H9 (cell line): Measurements from ENCODE around the gene MAGI1. TPM values are rescaled to one million over a fixed set of nuclear protein-coding genes. Genes with fewer than 3 reads are reported as not detected.

Experiments used
- DNase-seq: peaks from one replicate; pipeline ENCODE4 v3.0.0-alpha.2; 2017
- H2AFZ ChIP-seq: one replicate; pipeline ENCODE4 v1.6.1; 2013; ENCODE audit warnings: mild to moderate bottlenecking, low read length, control low read depth, moderate library complexity
- H2AK5ac ChIP-seq: 2 replicates; pipeline ENCODE4 v1.6.1; 2013; ENCODE audit warnings: low read length, control low read depth, mixed read lengths; ENCODE audit not compliant: insufficient read length
- H2BK120ac ChIP-seq: one replicate; pipeline ENCODE4 v1.6.1; 2013; ENCODE audit warnings: low read depth, mild to moderate bottlenecking, low read length, control low read depth, inconsistent platforms; ENCODE audit not compliant: poor library complexity, severe bottlenecking
- H2BK12ac ChIP-seq: 2 replicates; pipeline ENCODE4 v1.6.1; 2013; ENCODE audit warnings: low read length, control low read depth, mixed read lengths, low read depth; ENCODE audit not compliant: insufficient read length
- H2BK15ac ChIP-seq: 2 replicates; pipeline ENCODE4 v1.6.1; 2013; ENCODE audit warnings: low read depth, low read length, control low read depth
- H2BK20ac ChIP-seq: one replicate; pipeline ENCODE4 v1.6.1; 2013; ENCODE audit warnings: low read depth, mild to moderate bottlenecking, low read length, control low read depth, inconsistent platforms; ENCODE audit not compliant: poor library complexity, severe bottlenecking
- H2BK5ac ChIP-seq: 2 replicates; pipeline ENCODE4 v1.6.1; 2013; ENCODE audit warnings: low read length, control low read depth, mixed read lengths; ENCODE audit not compliant: insufficient read length
- H3K14ac ChIP-seq: 2 replicates; pipeline ENCODE4 v1.6.1; 2013; ENCODE audit warnings: low read length, control low read depth; ENCODE audit not compliant: insufficient read depth
- H3K18ac ChIP-seq: 2 replicates; pipeline ENCODE4 v1.6.1; 2013; ENCODE audit warnings: low read depth, mild to moderate bottlenecking, mixed read lengths, low read length, control low read depth; ENCODE audit not compliant: insufficient read length
- H3K23ac ChIP-seq: 2 replicates; pipeline ENCODE4 v1.6.1; 2013; ENCODE audit warnings: low read length, control low read depth, mixed read lengths, low read depth; ENCODE audit not compliant: insufficient read length
- H3K23me2 ChIP-seq: 2 replicates; pipeline ENCODE4 v1.6.1; 2013; ENCODE audit warnings: low read depth, mild to moderate bottlenecking, mixed read lengths, low read length, control low read depth; ENCODE audit not compliant: insufficient read length, poor library complexity, severe bottlenecking
- H3K27ac ChIP-seq: 2 replicates; pipeline ENCODE4 v1.5.1; 2013; ENCODE audit warnings: low read length, control low read depth, mixed read lengths, low read depth; ENCODE audit not compliant: insufficient read length
- H3K27me3 ChIP-seq: 2 replicates; pipeline ENCODE4 v1.6.1; 2013; ENCODE audit warnings: low read length, control low read depth, inconsistent platforms; ENCODE audit not compliant: insufficient read depth
- H3K4ac ChIP-seq: 2 replicates; pipeline ENCODE4 v1.6.1; 2013; ENCODE audit warnings: low read depth, mild to moderate bottlenecking, control low read depth, inconsistent platforms, low read length, moderate library complexity
- H3K4me1 ChIP-seq: 2 replicates; pipeline ENCODE4 v1.6.1; 2013; ENCODE audit warnings: low read length, control low read depth, inconsistent platforms; ENCODE audit not compliant: insufficient read depth
- H3K4me2 ChIP-seq: 2 replicates; pipeline ENCODE4 v1.6.1; 2013; ENCODE audit warnings: low read length, control low read depth, mixed read lengths; ENCODE audit not compliant: insufficient read length, insufficient read depth
- H3K56ac ChIP-seq: 2 replicates; pipeline ENCODE4 v1.6.1; 2013; ENCODE audit warnings: low read depth, mild to moderate bottlenecking, mixed read lengths, low read length, control low read depth; ENCODE audit not compliant: insufficient read length
- H3K79me1 ChIP-seq: 2 replicates; pipeline ENCODE4 v1.6.1; 2013; ENCODE audit warnings: low read depth, mild to moderate bottlenecking, moderate library complexity, low read length, control low read depth, inconsistent platforms; ENCODE audit not compliant: insufficient read depth, poor library complexity, severe bottlenecking
- H3K79me2 ChIP-seq: 2 replicates; pipeline ENCODE4 v1.6.1; 2013; ENCODE audit warnings: low read length, control low read depth, inconsistent platforms; ENCODE audit not compliant: insufficient read depth
- H3K9ac ChIP-seq: 2 replicates; pipeline ENCODE4 v1.6.1; 2013; ENCODE audit warnings: low read length, control low read depth, mixed read lengths; ENCODE audit not compliant: insufficient read length; ENCODE audit errors: extremely low read depth
- H3K9me3 ChIP-seq: one replicate; pipeline ENCODE4 v1.6.1; 2013; ENCODE audit warnings: low read depth, low read length, inconsistent platforms; ENCODE audit not compliant: control insufficient read depth
- H3T11ph ChIP-seq: one replicate; pipeline ENCODE4 v1.6.1; 2013; ENCODE audit warnings: mild to moderate bottlenecking, low read length, control low read depth, inconsistent platforms
- H4K20me1 ChIP-seq: one replicate; pipeline ENCODE4 v1.6.1; 2013; ENCODE audit not compliant: control insufficient read depth, insufficient read length, insufficient read depth
- H4K5ac ChIP-seq: 2 replicates; pipeline ENCODE4 v1.6.1; 2013; ENCODE audit warnings: low read depth, mild to moderate bottlenecking, mixed read lengths, low read length, control low read depth; ENCODE audit not compliant: insufficient read length
- H4K8ac ChIP-seq: replicated peaks from 2 replicates; pipeline ENCODE4 v1.6.1; 2013; ENCODE audit warnings: low read length, control low read depth, mixed read lengths, low read depth; ENCODE audit not compliant: insufficient read length
- H4K91ac ChIP-seq: 2 replicates; pipeline ENCODE4 v1.6.1; 2013; ENCODE audit warnings: low read depth, mild to moderate bottlenecking, moderate library complexity, mixed read lengths, low read length, control low read depth; ENCODE audit not compliant: insufficient read length
- H3K27ac Mint-ChIP-seq, 3 experiments: 2 replicates in 2 of 3; 3 replicates in 1 of 3; pipeline ENCODE4 v1.8.0; 2020 to 2021; ENCODE audit warnings: mixed read lengths in 3 of 3, mild to moderate bottlenecking in 1 of 3, moderate library complexity in 1 of 3
- H3K27me3 Mint-ChIP-seq: 2 replicates; pipeline ENCODE4 v1.8.0; 2021; ENCODE audit warnings: low read depth, mild to moderate bottlenecking, moderate library complexity, mixed read lengths
- H3K36me3 Mint-ChIP-seq, 3 experiments: 2 replicates in 2 of 3; 3 replicates in 1 of 3; pipeline ENCODE4 v1.8.0; 2020 to 2021; ENCODE audit warnings: low read depth in 3 of 3, mixed read lengths in 3 of 3; ENCODE audit not compliant: insufficient read depth in 1 of 3
- H3K4me1 Mint-ChIP-seq, 2 experiments: 2 replicates each; pipeline ENCODE4 v1.8.0; 2020; ENCODE audit warnings: mixed read lengths in 2 of 2
- H3K4me3 Mint-ChIP-seq, 2 experiments: 2 replicates in 1 of 2; 3 replicates in 1 of 2; pipeline ENCODE4 v1.8.0; 2020 to 2021; ENCODE audit warnings: mild to moderate bottlenecking in 2 of 2, mixed read lengths in 2 of 2, moderate library complexity in 1 of 2
- H3K9me3 Mint-ChIP-seq, 2 experiments: 2 replicates in 1 of 2; 3 replicates in 1 of 2; pipeline ENCODE4 v1.8.0; 2020; ENCODE audit warnings: mild to moderate bottlenecking in 2 of 2, mixed read lengths in 2 of 2, moderate library complexity in 1 of 2
- WGBS: extraction: QIAGEN DNeasy Blood & Tissue Kit; methylation state at CpG from one replicate; pipeline ENCODE4 v1.1.7; 2013; ENCODE audit warnings: missing lambda C conversion rate, low lambda C conversion rate, mixed read lengths; ENCODE audit not compliant: insufficient read length; ENCODE audit errors: extremely low coverage; 5-methylcytosine and 5-hydroxymethylcytosine counted together
- total RNA-seq: library from RNA; stranded (reverse); gene quantifications from 2 replicates; pipeline ENCODE4 v1.2.1, GENCODE V29; 2021
- TF ChIP-seq, protein P1 (sequence below): fragments of 200-600 bp; sonication (generic); conservative IDR thresholded peaks from 3 replicates; pipeline ENCODE4 v1.8.0; 2021; ENCODE audit warnings: antibody characterized with exemption, mild to moderate bottlenecking

The MAGI1 gene
- total RNA-seq, 1 experiment from 2014 or later: 65.7 TPM

DNA sequence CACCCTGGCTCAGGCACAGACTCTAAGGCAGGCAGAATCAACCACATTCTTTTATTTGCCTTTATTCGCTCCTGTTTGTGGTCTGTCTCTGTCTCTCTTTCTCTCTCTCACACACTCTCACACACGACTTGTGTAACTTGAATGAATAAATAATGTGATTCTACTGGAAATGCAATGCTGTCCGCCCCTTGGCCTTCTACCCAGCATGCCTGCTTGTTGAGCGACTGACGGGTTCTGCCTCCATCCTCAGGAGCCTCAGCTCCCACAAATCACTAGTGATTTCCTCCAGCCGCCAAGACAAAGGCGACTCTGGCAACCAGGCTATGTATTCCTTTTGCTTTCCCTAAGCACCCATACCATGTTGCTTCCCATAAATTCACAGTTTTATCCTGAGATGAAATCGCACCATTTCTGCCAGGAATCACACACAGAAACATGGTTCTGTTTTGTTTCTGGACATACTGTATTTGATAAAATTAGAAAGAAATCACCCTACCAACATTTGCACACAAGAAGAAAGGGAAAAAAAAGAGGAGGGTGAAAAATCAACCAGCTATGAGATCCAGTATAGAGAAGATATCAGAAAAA is 460.8 kb downstream of the MAGI1 start:
- Mint-ChIP-seq H3K27me3 (no peaks in the 10 kb centered on the region), H3K36me3 (peaks cover 0 to 9% (median 6%) of the 10 kb centered on the region in 3 experiments; a peak in 5 of 7 replicates), H3K4me3 (no peak overlapping the region; a peak in 1 of 5 replicates), H3K9me3 (peaks cover 0 to 4% of the 10 kb centered on the region in 2 experiments; a peak in 3 of 5 replicates), H3K4me1 (peaks cover 18 to 23% of the 10 kb centered on the region in 2 experiments), H3K27ac (peak overlapping the region; percentile 13 to 83 (median 30); a peak in 4 of 7 replicates)
- Histone ChIP-seq H2AK5ac (no peak overlapping the region), H3K79me2 (peaks cover 4% of the 10 kb centered on the region; the same call in 1 of the 2 replicates), H4K20me1 (no peaks in the 10 kb centered on the region), H3T11ph (no peak overlapping the region), H2BK15ac (no peak overlapping the region), H4K91ac (no peak overlapping the region), H2BK120ac (no peak overlapping the region), H2AFZ (no peak overlapping the region), H3K9me3 (no peaks in the 10 kb centered on the region), H2BK12ac (no peak overlapping the region), H2BK20ac (no peak overlapping the region), H3K56ac (no peak overlapping the region), H3K27me3 (no peaks in the 10 kb centered on the region), H3K79me1 (no peaks in the 10 kb centered on the region), H3K4me2 (no peak overlapping the region), H3K14ac (no peak overlapping the region), H3K18ac (no peak overlapping the region), H2BK5ac (no peak overlapping the region), H3K27ac (no peak overlapping the region), H3K9ac (no peak overlapping the region), H3K23me2 (no peaks in the 10 kb centered on the region), H4K8ac (no peak overlapping the region), H3K23ac (no peak overlapping the region), H4K5ac (no peak overlapping the region), H3K4me1 (no peaks in the 10 kb centered on the region), H3K4ac (no peak overlapping the region)
- DNase-seq: no peak
- WGBS: no CpG with 5 or more reads among the region's 8 CpGs
- TF ChIP-seq, protein P1, sequence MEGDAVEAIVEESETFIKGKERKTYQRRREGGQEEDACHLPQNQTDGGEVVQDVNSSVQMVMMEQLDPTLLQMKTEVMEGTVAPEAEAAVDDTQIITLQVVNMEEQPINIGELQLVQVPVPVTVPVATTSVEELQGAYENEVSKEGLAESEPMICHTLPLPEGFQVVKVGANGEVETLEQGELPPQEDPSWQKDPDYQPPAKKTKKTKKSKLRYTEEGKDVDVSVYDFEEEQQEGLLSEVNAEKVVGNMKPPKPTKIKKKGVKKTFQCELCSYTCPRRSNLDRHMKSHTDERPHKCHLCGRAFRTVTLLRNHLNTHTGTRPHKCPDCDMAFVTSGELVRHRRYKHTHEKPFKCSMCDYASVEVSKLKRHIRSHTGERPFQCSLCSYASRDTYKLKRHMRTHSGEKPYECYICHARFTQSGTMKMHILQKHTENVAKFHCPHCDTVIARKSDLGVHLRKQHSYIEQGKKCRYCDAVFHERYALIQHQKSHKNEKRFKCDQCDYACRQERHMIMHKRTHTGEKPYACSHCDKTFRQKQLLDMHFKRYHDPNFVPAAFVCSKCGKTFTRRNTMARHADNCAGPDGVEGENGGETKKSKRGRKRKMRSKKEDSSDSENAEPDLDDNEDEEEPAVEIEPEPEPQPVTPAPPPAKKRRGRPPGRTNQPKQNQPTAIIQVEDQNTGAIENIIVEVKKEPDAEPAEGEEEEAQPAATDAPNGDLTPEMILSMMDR: no peak
